KMS-11 (cell line): Measurements from ENCODE around the gene LIPG.
"Not testable (repeated sequence)": the region's sequence is repeated elsewhere in the genome, so short reads cannot be mapped to it uniquely, and the experiment has no call there.

Experiments used
- H2AFZ ChIP-seq: fragments of 200-600 bp; sonication (generic); 2 replicates; pipeline ENCODE4 v1.6.1; 2016; ENCODE audit warnings: antibody characterized with exemption, mixed run types, low read depth
- H3K27ac ChIP-seq: fragments of 200-600 bp; sonication (generic); 2 replicates; pipeline ENCODE4 v1.6.1; 2016; ENCODE audit warnings: mild to moderate bottlenecking, mixed run types
- H3K27me3 ChIP-seq: fragments of 200-600 bp; sonication (generic); 2 replicates; pipeline ENCODE4 v1.6.1; 2017; ENCODE audit warnings: mild to moderate bottlenecking, low read depth, mixed run types, moderate library complexity; ENCODE audit not compliant: insufficient read depth
- H3K36me3 ChIP-seq: fragments of 200-600 bp; sonication (generic); 2 replicates; pipeline ENCODE4 v1.6.1; 2017; ENCODE audit warnings: mild to moderate bottlenecking, mixed run types; ENCODE audit not compliant: insufficient read depth
- H3K4me1 ChIP-seq: fragments of 200-600 bp; sonication (generic); 2 replicates; pipeline ENCODE4 v1.6.1; 2016; ENCODE audit warnings: mild to moderate bottlenecking, low read depth, mixed run types; ENCODE audit not compliant: poor library complexity, severe bottlenecking
- H3K4me2 ChIP-seq: fragments of 200-600 bp; sonication (generic); 2 replicates; pipeline ENCODE4 v1.7.0; 2016; ENCODE audit warnings: mild to moderate bottlenecking, mixed run types
- H3K4me3 ChIP-seq: fragments of 200-600 bp; sonication (generic); IDR thresholded peaks from 2 replicates; pipeline ENCODE4 v1.6.1; 2017; ENCODE audit warnings: low read depth, low read length, mixed read lengths; ENCODE audit not compliant: insufficient read depth
- H3K79me2 ChIP-seq: fragments of 200-600 bp; sonication (generic); 2 replicates; pipeline ENCODE4 v1.6.1; 2016; ENCODE audit warnings: low read depth, mixed run types; ENCODE audit not compliant: insufficient read depth
- H3K9ac ChIP-seq: fragments of 200-600 bp; sonication (generic); 2 replicates; pipeline ENCODE4 v1.6.1; 2016; ENCODE audit warnings: mild to moderate bottlenecking, mixed run types
- H4K20me1 ChIP-seq: fragments of 200-600 bp; sonication (generic); 2 replicates; pipeline ENCODE4 v1.6.1; 2016; ENCODE audit warnings: mild to moderate bottlenecking, mixed run types; ENCODE audit not compliant: insufficient read depth
- CTCF ChIP-seq: fragments of 200-600 bp; sonication (generic); conservative IDR thresholded peaks from 2 replicates; pipeline ENCODE4 v1.6.1; 2017; ENCODE audit warnings: low read depth, mild to moderate bottlenecking, antibody characterized with exemption, low read length, moderate library complexity, mixed read lengths

Gene LIPG

GRCh38 chr18:49580279-49580678 lies 18.4 kb downstream of the LIPG start:
- no peak overlapping the region for H3K4me2 ChIP-seq
- no peaks in the 10 kb centered on the region for H4K20me1 ChIP-seq
- TF ChIP-seq CTCF: no peak
- H3K9ac ChIP-seq: no peak overlapping the region
- no peaks in the 10 kb centered on the region for H3K36me3 ChIP-seq
- H3K27ac ChIP-seq: no peak overlapping the region
- H3K4me3 ChIP-seq: no peak overlapping the region
- no peaks in the 10 kb centered on the region for H3K27me3 ChIP-seq
- no peaks in the 10 kb centered on the region for H3K79me2 ChIP-seq
- no peaks in the 10 kb centered on the region for H3K4me1 ChIP-seq
- no peak overlapping the region for H2AFZ ChIP-seq

DNA sequence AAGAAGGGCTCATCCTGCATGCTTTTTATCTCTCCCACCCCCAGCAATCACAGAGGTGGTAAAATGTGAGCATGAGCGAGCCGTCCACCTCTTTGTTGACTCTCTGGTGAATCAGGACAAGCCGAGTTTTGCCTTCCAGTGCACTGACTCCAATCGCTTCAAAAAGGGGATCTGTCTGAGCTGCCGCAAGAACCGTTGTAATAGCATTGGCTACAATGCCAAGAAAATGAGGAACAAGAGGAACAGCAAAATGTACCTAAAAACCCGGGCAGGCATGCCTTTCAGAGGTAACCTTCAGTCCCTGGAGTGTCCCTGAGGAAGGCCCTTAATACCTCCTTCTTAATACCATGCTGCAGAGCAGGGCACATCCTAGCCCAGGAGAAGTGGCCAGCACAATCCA lies 19.5 kb downstream of the LIPG start:
- Histone ChIP-seq H3K4me2 (no peak overlapping the region), H2AFZ (no peak overlapping the region), H3K79me2 (no peaks in the 10 kb centered on the region), H3K27me3 (no peaks in the 10 kb centered on the region), H4K20me1 (no peaks in the 10 kb centered on the region), H3K4me3 (no peak overlapping the region), H3K9ac (no peak overlapping the region), H3K4me1 (no peaks in the 10 kb centered on the region), H3K36me3 (no peaks in the 10 kb centered on the region), H3K27ac (no peak overlapping the region)
- TF ChIP-seq CTCF: no peak

DNA sequence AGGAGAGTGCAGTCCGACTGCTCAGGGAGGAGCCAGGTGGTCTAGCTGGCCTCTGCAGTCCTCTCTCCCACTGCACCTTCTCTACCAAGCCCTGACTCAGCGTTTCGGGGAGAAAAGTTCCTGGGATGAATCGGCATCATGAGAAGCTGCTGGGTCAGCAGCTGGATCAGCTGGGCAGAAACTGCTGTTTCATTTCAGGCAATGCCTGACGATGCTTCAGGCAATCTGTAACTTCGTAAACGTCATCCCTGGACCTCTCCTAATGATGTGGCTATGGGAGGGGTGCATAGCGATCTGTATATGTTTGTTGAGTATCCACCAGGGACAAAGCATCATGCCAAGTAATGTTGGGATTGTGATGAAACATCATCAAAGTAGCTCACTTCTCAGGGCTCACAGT lies 20.7 kb downstream of the LIPG start:
- H3K27me3 ChIP-seq: no peaks in the 10 kb centered on the region
- TF ChIP-seq CTCF: no peak
- no peak overlapping the region for H3K4me3 ChIP-seq
- H3K79me2 ChIP-seq: no peaks in the 10 kb centered on the region
- H3K9ac ChIP-seq: no peak overlapping the region
- H3K4me2 ChIP-seq: no peak overlapping the region
- H4K20me1 ChIP-seq: no peaks in the 10 kb centered on the region
- no peaks in the 10 kb centered on the region for H3K36me3 ChIP-seq
- no peaks in the 10 kb centered on the region for H3K4me1 ChIP-seq
- no peak overlapping the region for H3K27ac ChIP-seq
- no peak overlapping the region for H2AFZ ChIP-seq

DNA sequence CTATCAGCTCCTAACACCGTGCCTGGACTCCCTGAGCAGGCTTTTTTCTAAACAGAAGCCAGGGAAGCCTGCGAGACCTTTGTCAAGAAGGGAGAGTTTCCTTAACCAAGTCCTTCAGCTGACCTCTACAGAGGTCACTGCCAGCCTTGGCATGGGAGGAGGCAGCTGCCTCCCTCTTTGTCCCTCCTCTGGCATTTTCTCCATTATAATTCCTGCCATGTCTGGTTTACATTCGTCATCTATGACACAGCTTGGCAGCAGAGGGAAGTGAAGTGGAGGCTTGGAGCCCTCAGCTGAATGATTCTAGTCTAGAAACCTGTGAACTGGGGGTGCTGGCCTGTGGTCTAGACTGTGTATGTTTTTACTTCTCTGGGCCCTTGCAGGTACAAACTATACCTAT lies 22.5 kb downstream of the LIPG start:
- Histone ChIP-seq H3K36me3 (no peaks in the 10 kb centered on the region), H4K20me1 (no peaks in the 10 kb centered on the region)

GRCh38 chr18:49584951-49585350 lies 23.1 kb downstream of the LIPG start:
- H3K9ac ChIP-seq, H3K36me3 ChIP-seq, H2AFZ ChIP-seq, H3K27ac ChIP-seq, H3K27me3 ChIP-seq, H3K79me2 ChIP-seq, H4K20me1 ChIP-seq, H3K4me2 ChIP-seq, H3K4me3 ChIP-seq, H3K4me1 ChIP-seq: not testable (repeated sequence)

More for the DNA sequence above, 22.5 kb downstream of the LIPG start:
- Histone ChIP-seq H3K27me3 (no peaks in the 10 kb centered on the region), H3K4me1 (no peaks in the 10 kb centered on the region), H3K9ac (no peak overlapping the region), H3K4me3 (no peak overlapping the region), H2AFZ (no peak overlapping the region), H3K4me2 (no peak overlapping the region), H3K27ac (no peak overlapping the region), H3K79me2 (no peaks in the 10 kb centered on the region)
- no peak for TF ChIP-seq CTCF
